Breast epithelium (tissue), 3 donors: Measurements from ENCODE around the gene CENPB.

Experiments
- POLR2A ChIP-seq: fragments of 450-650 bp; IDR thresholded peaks from one replicate; pipeline ENCODE4 v1.6.1; 2016; ENCODE audit warnings: antibody characterized with exemption, mild to moderate bottlenecking, moderate library complexity
- POLR2AphosphoS5 ChIP-seq, 3 donors: sonication (generic); formaldehyde crosslinking; IDR thresholded peaks; one replicate each; pipeline ENCODE4 v1.6.1; 2017; ENCODE audit warnings: antibody characterized with exemption in 3 of 3
- TF ChIP-seq, protein P1 (sequence below), 3 donors: fragments of 450-650 bp; IDR thresholded peaks; one replicate each; pipeline ENCODE4 v1.5.1; 2016 to 2017; ENCODE audit warnings: antibody characterized with exemption in 3 of 3, mild to moderate bottlenecking in 3 of 3, moderate library complexity in 3 of 3

DNA sequence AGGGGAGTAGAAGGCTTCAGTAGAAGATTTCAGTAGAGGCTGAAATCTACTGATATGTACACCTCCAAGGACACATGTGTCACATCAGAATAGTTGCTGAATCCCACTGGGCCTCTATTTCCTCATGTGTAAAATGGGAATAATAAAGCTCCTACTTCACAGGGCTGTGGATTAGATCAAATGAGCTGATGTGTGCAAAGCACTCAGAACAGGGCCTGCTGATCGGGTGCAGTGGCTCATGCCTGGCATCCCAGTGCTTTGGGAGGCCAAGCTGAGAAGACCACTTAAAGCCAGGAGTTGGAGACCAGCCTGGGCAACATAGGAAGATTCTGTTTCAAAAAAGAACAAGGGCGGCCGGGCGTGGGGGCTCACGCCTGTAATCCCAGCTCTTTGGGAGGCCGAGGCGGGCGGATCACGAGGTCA is 25.7 kb upstream of the CENPB start:
- TF ChIP-seq, protein P1, sequence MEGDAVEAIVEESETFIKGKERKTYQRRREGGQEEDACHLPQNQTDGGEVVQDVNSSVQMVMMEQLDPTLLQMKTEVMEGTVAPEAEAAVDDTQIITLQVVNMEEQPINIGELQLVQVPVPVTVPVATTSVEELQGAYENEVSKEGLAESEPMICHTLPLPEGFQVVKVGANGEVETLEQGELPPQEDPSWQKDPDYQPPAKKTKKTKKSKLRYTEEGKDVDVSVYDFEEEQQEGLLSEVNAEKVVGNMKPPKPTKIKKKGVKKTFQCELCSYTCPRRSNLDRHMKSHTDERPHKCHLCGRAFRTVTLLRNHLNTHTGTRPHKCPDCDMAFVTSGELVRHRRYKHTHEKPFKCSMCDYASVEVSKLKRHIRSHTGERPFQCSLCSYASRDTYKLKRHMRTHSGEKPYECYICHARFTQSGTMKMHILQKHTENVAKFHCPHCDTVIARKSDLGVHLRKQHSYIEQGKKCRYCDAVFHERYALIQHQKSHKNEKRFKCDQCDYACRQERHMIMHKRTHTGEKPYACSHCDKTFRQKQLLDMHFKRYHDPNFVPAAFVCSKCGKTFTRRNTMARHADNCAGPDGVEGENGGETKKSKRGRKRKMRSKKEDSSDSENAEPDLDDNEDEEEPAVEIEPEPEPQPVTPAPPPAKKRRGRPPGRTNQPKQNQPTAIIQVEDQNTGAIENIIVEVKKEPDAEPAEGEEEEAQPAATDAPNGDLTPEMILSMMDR (IDR thresholded peaks at IDR 0.05): no peak
- TF ChIP-seq POLR2A (no peak), POLR2AphosphoS5 (IDR thresholded peaks at IDR 0.05) (no peak)
